GM20000 (cell line): ENCODE measurements around the gene FAM204A.

ENCODE experiments used
- DNase-seq: peaks from one replicate; pipeline ENCODE4 v3.0.0; 2012; ENCODE audit warnings: low spot score
- CTCF ChIP-seq: IDR thresholded peaks from 2 replicates; pipeline ENCODE4 v1.5.1; 2012; ENCODE audit warnings: mild to moderate bottlenecking, control low read depth; ENCODE audit errors: extremely low read depth, missing control alignments

Gene FAM204A

GRCh38 chr10:118332948-118333710 lies 9.0 kb downstream of the FAM204A start:
- no peak for TF ChIP-seq CTCF
- DNase-seq: no peak

- no peak for TF ChIP-seq CTCF
- peak; percentile 5 for DNase-seq
Observed at GRCh38 chr10:118332236-118332635, 9.9 kb downstream of the FAM204A start.

GRCh38 chr10:118330295-118331076 lies 11.6 kb downstream of the FAM204A start:
- TF ChIP-seq CTCF: no peak
- DNase-seq: no peak

- no peak for TF ChIP-seq CTCF
- no peak for DNase-seq
Observed at GRCh38 chr10:118324140-118324539, 18.0 kb downstream of the FAM204A start.

- TF ChIP-seq CTCF: no peak
- DNase-seq: no peak
Observed at GRCh38 chr10:118321724-118322575, 20.2 kb downstream of the FAM204A start.

- no peak for TF ChIP-seq CTCF
- no peak for DNase-seq
Observed at GRCh38 chr10:118315629-118316028, 26.5 kb downstream of the FAM204A start.
